ENCODE results near the gene SMAD5. TPM values are rescaled to one million over a fixed set of nuclear protein-coding genes. Genes with fewer than 3 reads are reported as not detected.

SMAD5 gene
- total RNA-seq, 1 experiment from 2014 or later, result 69.3 TPM

DNA sequence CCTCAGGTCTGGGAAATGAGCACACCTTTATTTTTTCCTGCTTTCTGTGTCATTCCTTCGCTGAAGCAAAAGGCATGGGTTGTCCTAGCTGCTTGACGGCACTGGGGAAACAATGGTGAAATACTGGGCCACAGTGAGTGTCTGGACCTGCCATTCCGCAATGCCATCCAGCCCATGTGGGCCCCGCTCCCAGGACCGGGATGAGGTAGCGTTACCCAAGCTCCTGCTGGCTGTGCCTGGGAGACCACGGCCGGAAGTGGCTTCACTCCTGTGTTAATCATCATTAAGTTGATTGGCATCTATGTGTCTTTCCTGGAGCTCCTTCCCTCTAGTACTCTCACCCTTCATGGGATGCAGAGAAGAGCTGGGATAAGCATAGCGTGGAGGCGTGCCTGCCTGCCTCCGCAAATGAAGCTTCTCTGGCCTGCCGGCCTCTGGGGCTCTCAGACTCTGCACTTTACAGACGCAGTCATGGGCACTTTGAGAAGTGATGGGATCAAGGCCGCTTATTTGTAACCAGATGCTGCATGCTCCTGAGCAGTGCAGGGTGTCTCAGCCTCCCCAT, 76.8 kb downstream of the SMAD5 start:
- peaks cover 4 to 9% of the 10 kb centered on the region in 2 experiments; a peak in 4 of 5 replicates for H3K9me3 Mint-ChIP-seq
- H3K56ac ChIP-seq (ENCODE audit: insufficient read length, low read depth, low read length), result no peak overlapping the region
- WGBS (ENCODE audit: extremely low coverage, insufficient read length, low lambda C conversion rate), result no CpG with 5 or more reads among the region's 14 CpGs

More for the DNA sequence above, 76.8 kb downstream of the SMAD5 start:
- H2BK20ac ChIP-seq (ENCODE audit: low read depth, low read length, poor library complexity, severe bottlenecking), result no peak overlapping the region
- no peak overlapping the region for H3K14ac ChIP-seq (ENCODE audit: insufficient read depth, low read length)
- H3K4me2 ChIP-seq (ENCODE audit: insufficient read depth, insufficient read length, low read length), result no peak overlapping the region
- H3K18ac ChIP-seq (ENCODE audit: insufficient read length, low read depth, low read length), result no peak overlapping the region
- no peak overlapping the region for H3K23ac ChIP-seq (ENCODE audit: insufficient read length, low read depth, low read length)
- no peak overlapping the region for H4K91ac ChIP-seq (ENCODE audit: insufficient read length, low read depth, low read length)
- TF ChIP-seq, protein P1, sequence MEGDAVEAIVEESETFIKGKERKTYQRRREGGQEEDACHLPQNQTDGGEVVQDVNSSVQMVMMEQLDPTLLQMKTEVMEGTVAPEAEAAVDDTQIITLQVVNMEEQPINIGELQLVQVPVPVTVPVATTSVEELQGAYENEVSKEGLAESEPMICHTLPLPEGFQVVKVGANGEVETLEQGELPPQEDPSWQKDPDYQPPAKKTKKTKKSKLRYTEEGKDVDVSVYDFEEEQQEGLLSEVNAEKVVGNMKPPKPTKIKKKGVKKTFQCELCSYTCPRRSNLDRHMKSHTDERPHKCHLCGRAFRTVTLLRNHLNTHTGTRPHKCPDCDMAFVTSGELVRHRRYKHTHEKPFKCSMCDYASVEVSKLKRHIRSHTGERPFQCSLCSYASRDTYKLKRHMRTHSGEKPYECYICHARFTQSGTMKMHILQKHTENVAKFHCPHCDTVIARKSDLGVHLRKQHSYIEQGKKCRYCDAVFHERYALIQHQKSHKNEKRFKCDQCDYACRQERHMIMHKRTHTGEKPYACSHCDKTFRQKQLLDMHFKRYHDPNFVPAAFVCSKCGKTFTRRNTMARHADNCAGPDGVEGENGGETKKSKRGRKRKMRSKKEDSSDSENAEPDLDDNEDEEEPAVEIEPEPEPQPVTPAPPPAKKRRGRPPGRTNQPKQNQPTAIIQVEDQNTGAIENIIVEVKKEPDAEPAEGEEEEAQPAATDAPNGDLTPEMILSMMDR (conservative IDR thresholded peaks at IDR 0.05), result no peak
- no peak overlapping the region for H2BK120ac ChIP-seq (ENCODE audit: low read depth, low read length, poor library complexity, severe bottlenecking)
- no peak for DNase-seq
- peaks cover 89% of the 10 kb centered on the region for H3K27me3 Mint-ChIP-seq (ENCODE audit: low read depth)
- H3K27ac ChIP-seq (ENCODE audit: insufficient read length, low read depth, low read length), result no peak overlapping the region
- no peak overlapping the region for H3K4me3 Mint-ChIP-seq
- H3K27me3 ChIP-seq (ENCODE audit: insufficient read depth, low read length), result peaks cover 21% of the 10 kb centered on the region
- H3T11ph ChIP-seq (ENCODE audit: low read length), result no peak overlapping the region
- no peak overlapping the region for H2BK12ac ChIP-seq (ENCODE audit: insufficient read length, low read depth, low read length)
- H3K9ac ChIP-seq (ENCODE audit: extremely low read depth, insufficient read length, low read length), result no peak overlapping the region
- no peaks in the 10 kb centered on the region for H3K79me2 ChIP-seq (ENCODE audit: insufficient read depth, low read length)
- H3K36me3 Mint-ChIP-seq (ENCODE audit: insufficient read depth in 1 of 3, low read depth in 3 of 3), result peaks cover 4 to 12% (median 6%) of the 10 kb centered on the region in 3 experiments; a peak in 5 of 7 replicates
- H4K5ac ChIP-seq (ENCODE audit: insufficient read length, low read depth, low read length), result no peak overlapping the region
- H4K20me1 ChIP-seq (ENCODE audit: control insufficient read depth, insufficient read depth, insufficient read length), result no peaks in the 10 kb centered on the region
- H4K8ac ChIP-seq (replicated peaks; ENCODE audit: insufficient read length, low read depth, low read length), result no peak overlapping the region
- peaks cover 20 to 22% of the 10 kb centered on the region in 2 experiments for H3K4me1 Mint-ChIP-seq
- no peak overlapping the region for H2BK5ac ChIP-seq (ENCODE audit: insufficient read length, low read length)
- no peak overlapping the region for H3K4ac ChIP-seq (ENCODE audit: low read depth, low read length)
- H3K27ac Mint-ChIP-seq, result no peak overlapping the region
- no peaks in the 10 kb centered on the region for H3K4me1 ChIP-seq (ENCODE audit: insufficient read depth, low read length)
- H3K23me2 ChIP-seq (ENCODE audit: insufficient read length, low read depth, low read length, poor library complexity, severe bottlenecking), result no peaks in the 10 kb centered on the region
- H3K9me3 ChIP-seq (ENCODE audit: control insufficient read depth, low read depth, low read length), result no peaks in the 10 kb centered on the region
- no peak overlapping the region for H2AK5ac ChIP-seq (ENCODE audit: insufficient read length, low read length)
- H2AFZ ChIP-seq (ENCODE audit: low read length), result no peak overlapping the region
- H2BK15ac ChIP-seq (ENCODE audit: low read depth, low read length), result no peak overlapping the region
- no peaks in the 10 kb centered on the region for H3K79me1 ChIP-seq (ENCODE audit: insufficient read depth, low read depth, low read length, poor library complexity, severe bottlenecking)

Measured in H9 (cell line).